OCI-LY3 (cell line): ENCODE results near the gene TPO.

Source experiments
- CTCF ChIP-seq: fragments of 200-600, 300-600 bp; sonication (generic); IDR thresholded peaks from 2 replicates; pipeline ENCODE4 v1.5.1; 2014; ENCODE audit warnings: antibody characterized with exemption, low read length, low read depth
- EZH2phosphoT487 ChIP-seq: fragments of 200-600 bp; shearing (Covaris generic); IDR thresholded peaks from 2 replicates; pipeline ENCODE4 v1.6.1; 2018; ENCODE audit warnings: antibody characterized with exemption, mixed run types, low read depth

DNA sequence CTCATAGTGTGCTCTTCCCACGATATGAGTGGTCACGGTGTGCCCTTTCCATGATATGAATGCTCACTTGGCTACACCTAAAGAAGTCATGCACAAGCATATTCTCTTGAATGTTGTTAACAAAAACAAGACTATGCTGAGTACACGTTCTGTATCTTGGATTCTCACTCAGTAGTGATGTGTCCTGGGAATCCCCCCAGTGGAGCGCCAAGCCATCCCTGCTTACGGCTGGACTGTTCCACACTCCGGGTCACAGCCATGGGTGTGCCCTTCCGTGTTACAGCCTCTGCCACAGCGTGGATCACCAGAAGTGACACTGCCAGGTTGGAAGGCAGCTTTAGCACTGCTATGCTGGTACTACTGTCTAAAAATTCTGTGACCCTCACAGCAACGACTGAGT lies 59.1 kb downstream of the TPO start:
- TF ChIP-seq CTCF, result no peak
- no peak for TF ChIP-seq EZH2phosphoT487
